Upper lobe of left lung (tissue), 4 donors: ENCODE data around the gene JAKMIP2.

Experiments
- POLR2A ChIP-seq, 4 donors: fragments of 450-650 bp; IDR thresholded peaks; one replicate each; pipeline ENCODE4 v1.5.1; 2016 to 2017; ENCODE audit warnings: antibody characterized with exemption in 4 of 4, mild to moderate bottlenecking in 2 of 4
- TF ChIP-seq, protein P1 (sequence below), 6 experiments: fragments of 450-650 bp in 4 of 6; fragments of 200-600 bp in 2 of 6; sonication (generic) in 2 of 6; IDR thresholded peaks; one replicate each; pipeline ENCODE4 v1.5.1; 2016 to 2019; ENCODE audit warnings: antibody characterized with exemption in 6 of 6

GRCh38 chr5:147756566-147756965 is 26.0 kb downstream of the JAKMIP2 start:
- TF ChIP-seq, protein P1, sequence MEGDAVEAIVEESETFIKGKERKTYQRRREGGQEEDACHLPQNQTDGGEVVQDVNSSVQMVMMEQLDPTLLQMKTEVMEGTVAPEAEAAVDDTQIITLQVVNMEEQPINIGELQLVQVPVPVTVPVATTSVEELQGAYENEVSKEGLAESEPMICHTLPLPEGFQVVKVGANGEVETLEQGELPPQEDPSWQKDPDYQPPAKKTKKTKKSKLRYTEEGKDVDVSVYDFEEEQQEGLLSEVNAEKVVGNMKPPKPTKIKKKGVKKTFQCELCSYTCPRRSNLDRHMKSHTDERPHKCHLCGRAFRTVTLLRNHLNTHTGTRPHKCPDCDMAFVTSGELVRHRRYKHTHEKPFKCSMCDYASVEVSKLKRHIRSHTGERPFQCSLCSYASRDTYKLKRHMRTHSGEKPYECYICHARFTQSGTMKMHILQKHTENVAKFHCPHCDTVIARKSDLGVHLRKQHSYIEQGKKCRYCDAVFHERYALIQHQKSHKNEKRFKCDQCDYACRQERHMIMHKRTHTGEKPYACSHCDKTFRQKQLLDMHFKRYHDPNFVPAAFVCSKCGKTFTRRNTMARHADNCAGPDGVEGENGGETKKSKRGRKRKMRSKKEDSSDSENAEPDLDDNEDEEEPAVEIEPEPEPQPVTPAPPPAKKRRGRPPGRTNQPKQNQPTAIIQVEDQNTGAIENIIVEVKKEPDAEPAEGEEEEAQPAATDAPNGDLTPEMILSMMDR (IDR thresholded peaks at IDR 0.05): no peak
- no peak for TF ChIP-seq POLR2A (IDR thresholded peaks at IDR 0.05)
